ENCODE data around the gene TCFL5.
"Not testable (repeated sequence)": the region's sequence is repeated elsewhere in the genome, so short reads cannot be mapped to it uniquely, and the experiment has no call there.

Gene TCFL5

DNA sequence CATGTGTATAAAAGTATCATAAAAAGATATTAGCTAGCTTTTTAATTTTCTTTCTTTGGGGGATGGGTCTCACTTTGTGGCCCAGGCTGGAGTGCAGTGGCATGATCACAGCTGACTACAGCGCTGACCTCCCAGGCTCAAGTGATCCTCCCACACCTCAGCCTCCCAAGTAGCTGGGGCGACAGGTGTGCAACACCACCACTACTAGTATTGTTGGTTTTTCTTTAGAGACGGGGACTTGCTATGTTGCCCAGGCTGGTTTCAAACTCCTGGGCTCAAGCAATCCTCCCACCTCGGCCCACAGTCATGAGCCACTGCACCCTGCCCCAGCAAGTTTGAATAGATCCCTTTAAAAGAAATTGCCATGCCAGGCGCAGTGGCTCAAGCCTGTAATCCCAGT is 6.5 kb downstream of the TCFL5 start:
- DNase-seq (ENCODE audit: low read depth in 2 of 2): no peak

DNA sequence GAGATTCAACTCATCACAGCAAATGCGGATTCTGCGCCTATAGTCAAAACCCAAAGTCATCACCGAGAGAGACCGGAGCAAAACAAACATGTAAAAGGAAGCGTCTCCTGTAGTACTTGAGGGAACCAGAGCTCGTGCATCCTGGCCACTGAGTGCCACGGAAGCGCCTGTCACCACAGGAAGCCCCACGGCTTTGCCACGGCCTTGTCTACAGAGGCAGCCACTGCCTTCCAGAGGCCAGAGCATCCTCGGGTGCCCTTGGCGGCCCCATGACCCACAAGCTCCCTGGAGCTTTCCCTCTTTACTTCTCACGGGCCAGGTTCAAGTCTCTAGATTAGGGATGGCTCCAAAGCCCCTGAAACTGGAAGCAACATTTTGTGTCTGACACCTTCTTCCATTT is 7.5 kb downstream of the TCFL5 start:
- no peak for DNase-seq (ENCODE audit: low read depth in 2 of 2)

DNA sequence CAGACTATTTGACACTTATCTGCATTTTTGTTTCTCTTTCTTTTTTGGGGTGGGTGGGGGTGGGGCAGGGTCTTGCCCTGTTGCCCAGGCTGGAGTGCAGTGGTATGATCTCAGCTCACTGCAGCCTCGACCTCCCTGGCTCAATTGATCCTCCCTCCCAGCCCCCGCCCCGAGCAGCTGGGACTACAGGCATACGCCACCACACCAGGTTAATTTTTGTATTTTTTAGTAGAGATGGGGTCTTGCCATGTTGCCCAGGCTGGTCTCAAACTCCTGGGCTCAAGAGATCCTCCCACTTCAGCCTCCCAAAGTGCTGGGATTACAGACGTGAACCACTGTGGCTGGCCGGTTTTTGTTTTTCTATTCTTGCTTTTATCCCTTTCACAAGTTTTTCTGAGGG is 8.3 kb downstream of the TCFL5 start:
- DNase-seq (ENCODE audit: low read depth in 2 of 2): not testable (repeated sequence)

- no peak for DNase-seq (ENCODE audit: low read depth in 2 of 2)
Observed at GRCh38 chr20:62852841-62853240, 8.8 kb downstream of the TCFL5 start.

- no peak for DNase-seq (ENCODE audit: low read depth in 2 of 2)
Observed at GRCh38 chr20:62852196-62852595, 9.4 kb downstream of the TCFL5 start.

DNA sequence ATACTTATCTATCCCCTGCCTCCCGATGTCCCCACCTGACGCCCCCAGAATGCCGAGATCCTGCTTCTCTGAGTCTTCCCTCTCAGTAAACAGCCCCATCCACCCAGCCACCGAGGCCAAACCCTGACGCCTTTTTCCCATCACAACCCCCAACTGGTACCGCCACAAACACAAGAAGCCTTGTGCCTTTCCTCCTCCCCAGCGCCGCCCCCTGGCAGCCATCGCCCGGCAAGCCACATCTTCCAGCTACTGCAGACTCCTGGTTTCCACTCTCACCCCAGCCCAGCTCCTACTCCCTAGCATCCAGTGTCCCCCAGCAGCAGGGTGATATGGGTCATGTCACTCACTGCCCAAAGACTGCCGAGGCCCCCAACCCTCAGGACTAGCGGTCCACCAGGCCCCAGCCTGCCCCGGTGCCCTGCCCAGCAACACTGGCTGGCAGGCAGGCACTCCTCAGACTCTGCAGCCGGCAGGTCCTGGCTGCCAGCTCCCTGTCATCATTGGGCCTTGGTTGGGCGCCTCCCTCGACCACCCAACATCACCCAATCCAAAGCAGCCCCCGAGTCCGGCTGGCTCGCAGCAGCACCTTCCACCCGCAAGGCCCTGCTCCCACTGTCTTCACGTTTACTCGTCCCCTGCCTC is 11.2 kb downstream of the TCFL5 start:
- no peak for DNase-seq (ENCODE audit: low read depth in 2 of 2)

- no peak for DNase-seq (ENCODE audit: low read depth in 2 of 2)
Observed at GRCh38 chr20:62849431-62849830, 12.2 kb downstream of the TCFL5 start.

GRCh38 chr20:62848917-62849316 is 12.7 kb downstream of the TCFL5 start:
- not testable (repeated sequence) for DNase-seq (ENCODE audit: low read depth in 2 of 2)

DNA sequence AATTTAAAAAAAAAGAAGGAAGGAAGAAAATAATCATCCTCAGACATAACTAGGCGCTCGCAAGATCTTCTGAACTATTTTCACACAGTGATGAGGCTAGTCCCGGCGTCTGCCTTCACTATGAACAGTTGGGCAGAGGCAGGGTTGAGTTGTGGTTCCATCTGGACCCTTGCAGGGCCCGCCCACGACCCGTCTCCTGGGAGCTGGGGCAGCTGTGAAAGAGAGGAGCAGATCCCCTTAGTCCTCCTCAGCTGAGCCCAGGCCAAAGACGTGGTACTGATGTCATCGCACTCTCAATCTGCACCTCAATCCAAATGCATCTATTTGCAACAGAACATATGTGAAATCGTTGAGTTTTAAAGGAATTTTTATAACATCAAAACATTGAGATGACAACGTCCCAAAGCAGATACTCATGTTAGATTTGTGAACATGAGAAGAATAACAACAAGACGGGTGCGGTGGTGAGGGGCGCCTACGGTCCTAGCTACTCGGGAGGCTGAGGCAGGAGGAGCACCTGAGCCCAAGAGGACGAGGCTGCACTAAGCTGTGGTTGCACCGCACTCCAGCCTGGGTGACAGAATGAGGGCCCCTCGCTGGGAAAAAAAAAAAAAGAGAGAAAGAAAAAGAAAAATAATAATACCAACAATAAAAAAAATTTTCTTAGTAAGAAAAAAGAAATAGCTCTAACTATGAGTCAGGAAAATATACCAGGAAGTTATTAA is 15.3 kb downstream of the TCFL5 start:
- DNase-seq (ENCODE audit: low read depth in 2 of 2): no peak

DNA sequence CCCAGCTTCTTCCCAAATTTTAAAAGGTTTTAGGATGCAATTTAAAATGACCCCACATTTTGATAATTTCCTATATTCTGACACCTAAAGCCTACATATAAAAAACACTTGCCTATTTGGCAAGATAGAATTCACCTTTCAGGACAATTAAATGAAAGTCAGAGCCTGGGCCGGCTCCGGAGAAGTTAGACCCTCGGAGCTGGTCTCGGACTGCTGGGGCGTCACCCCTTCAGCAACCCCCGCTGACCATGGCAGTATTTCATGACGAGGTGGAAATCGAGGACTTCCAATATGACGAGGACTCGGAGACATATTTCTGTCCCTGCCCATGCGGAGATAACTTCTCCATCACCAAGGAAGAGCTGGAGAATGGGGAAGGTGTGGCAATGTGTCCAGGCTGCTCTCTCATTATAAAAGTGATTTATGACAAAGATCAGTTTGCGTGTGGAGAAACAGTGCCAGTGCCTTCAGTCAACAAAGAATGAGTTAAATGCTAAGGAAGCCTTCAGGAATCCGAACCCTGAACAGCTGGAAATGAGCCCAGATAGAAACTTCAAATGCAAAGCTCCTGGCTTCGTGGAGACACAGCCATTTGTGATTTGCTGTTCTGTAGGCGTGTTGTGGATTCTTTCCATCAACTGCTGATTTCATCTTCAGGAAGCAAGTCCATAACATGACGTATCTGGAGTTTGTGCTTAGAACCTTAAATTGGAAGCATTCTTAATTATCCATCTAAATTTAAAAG is 16.0 kb downstream of the TCFL5 start:
- DNase-seq (ENCODE audit: low read depth in 2 of 2): no peak

GRCh38 chr20:62844182-62844581 is 17.4 kb downstream of the TCFL5 start:
- no peak for DNase-seq (ENCODE audit: low read depth in 2 of 2)

- DNase-seq (ENCODE audit: low read depth in 2 of 2): no peak
Observed at GRCh38 chr20:62843656-62844055, 18.0 kb downstream of the TCFL5 start.

DNA sequence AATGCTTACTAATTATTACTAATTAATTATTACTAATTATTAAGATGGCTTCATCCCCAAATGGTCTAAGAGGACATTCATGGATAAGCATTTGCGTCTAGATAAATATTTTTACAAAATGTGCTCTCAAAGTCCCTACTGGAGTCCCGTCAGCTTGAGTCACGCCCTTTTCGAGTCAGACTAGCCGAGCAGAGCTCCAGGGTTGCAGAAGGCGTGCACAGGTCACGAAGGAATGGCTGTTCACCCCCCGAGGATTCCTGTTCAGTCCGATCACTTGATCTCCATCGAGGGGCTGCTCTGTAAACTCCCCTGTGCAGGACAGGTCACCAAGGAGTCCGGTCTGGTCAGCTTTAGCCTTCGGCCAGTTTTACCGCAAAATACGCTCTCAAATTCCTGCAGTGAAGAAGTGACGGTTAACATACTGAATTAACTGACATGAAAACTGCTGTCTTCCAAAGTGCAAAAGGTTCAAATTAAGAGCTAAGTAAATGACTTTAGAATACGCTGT is 19.9 kb downstream of the TCFL5 start:
- DNase-seq (ENCODE audit: low read depth in 2 of 2): no peak

- no peak for DNase-seq (ENCODE audit: low read depth in 2 of 2)
Observed at GRCh38 chr20:62840244-62841197, 21.1 kb downstream of the TCFL5 start.

DNA sequence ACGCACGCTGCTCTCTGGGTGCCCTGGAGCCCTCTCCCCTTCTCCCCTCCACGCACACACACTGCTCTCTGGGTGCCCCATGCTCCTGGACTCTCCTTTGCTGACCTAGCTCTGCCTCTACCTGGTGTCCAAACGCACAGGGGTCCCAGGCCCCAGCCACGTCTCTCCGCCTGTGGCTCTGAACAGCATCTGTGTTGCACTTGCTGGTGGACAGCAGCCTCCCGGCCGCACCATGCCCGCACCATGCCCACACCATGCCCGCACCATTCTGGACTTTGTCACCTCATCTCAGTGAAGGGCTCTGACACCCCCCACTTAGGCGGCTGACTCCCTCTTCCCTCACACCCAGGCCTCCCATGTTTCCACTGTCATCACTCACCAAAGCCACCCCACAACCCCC is 21.8 kb downstream of the TCFL5 start:
- DNase-seq (ENCODE audit: low read depth in 2 of 2): no peak

- no peak for DNase-seq (ENCODE audit: low read depth in 2 of 2)
Observed at GRCh38 chr20:62839261-62839660, 22.4 kb downstream of the TCFL5 start.

GRCh38 chr20:62838128-62838891 is 23.3 kb downstream of the TCFL5 start:
- no peak for DNase-seq (ENCODE audit: low read depth in 2 of 2)

- no peak for DNase-seq (ENCODE audit: low read depth in 2 of 2)
Observed at GRCh38 chr20:62837790-62838127, 23.9 kb downstream of the TCFL5 start.

GRCh38 chr20:62836967-62837490 is 24.6 kb downstream of the TCFL5 start:
- DNase-seq (ENCODE audit: low read depth in 2 of 2): no peak
